K562 (cell line): ENCODE results near the gene ARHGAP35. TPM values are rescaled to one million over a fixed set of nuclear protein-coding genes. Genes with fewer than 3 reads are reported as not detected.

Source experiments
- ATAC-seq: fragments of 200-7000 bp; cut with Tn5 transposase; 3 replicates; pipeline ENCODE4 v1.9.1; 2020; ENCODE audit warnings: moderate library complexity
- BruUV-seq: library from RNA; stranded (reverse); fragments of 400-500 nt; replicated peaks from 2 replicates; lab custom pipeline; 2021; lab: Mats Ljungman, UMichigan
- CTCF ChIA-PET: fragments of 300-600 bp; formaldehyde crosslinking; extraction: SDS; loops from one replicate; lab custom pipeline; 2021; ENCODE audit warnings: low intra/inter-chr PET ratio; lab: Yijun Ruan, JAX
- POLR2A ChIA-PET: fragments of 300-600, 350-650 bp; sonication (Branson Sonifier 250); formaldehyde crosslinking; extraction: SDS; loops from one replicate; lab custom pipeline; 2021; ENCODE audit warnings: antibody characterized with exemption, inconsistent platforms; lab: Yijun Ruan, JAX
- DNase-seq, 4 experiments: peaks; one replicate each; pipeline versions ENCODE4 v3.0.0 to v3.0.0-alpha.2; 2011 to 2018; ENCODE audit warnings: low spot score in 3 of 4, mixed read lengths in 3 of 4; ENCODE audit errors: extremely low read depth in 1 of 4
- FAIRE-seq: peaks from 2 replicates; lab custom pipeline; 2011; peaks lifted over from hg19 to GRCh38; lab: Jason Lieb, UNC
- H2AFZ ChIP-seq: 2 replicates; pipeline ENCODE4 v1.6.0; 2011; ENCODE audit warnings: low read depth, low read length, control low read depth, inconsistent platforms
- H3K27ac ChIP-seq: fragments of 200-600 bp; 3 replicates; pipeline ENCODE4 v1.8.0; 2011; ENCODE audit warnings: low read depth, mild to moderate bottlenecking, control low read depth, inconsistent platforms, low read length, moderate library complexity, mixed read lengths; ENCODE audit errors: extremely low read depth
- H3K27me3 ChIP-seq, 2 experiments: fragments of 300-600 bp in 1 of 2; 2 replicates in 1 of 2; 3 replicates in 1 of 2; pipeline versions ENCODE4 v1.6.0 to v1.8.0; 2011; ENCODE audit warnings: inconsistent platforms in 2 of 2, low read length in 2 of 2, mild to moderate bottlenecking in 1 of 2, mixed read lengths in 1 of 2, moderate library complexity in 1 of 2; ENCODE audit not compliant: control insufficient read depth in 2 of 2, insufficient read depth in 2 of 2
- H3K36me3 ChIP-seq: fragments of 300-600 bp; 3 replicates; pipeline ENCODE4 v1.8.0; 2011; ENCODE audit warnings: mild to moderate bottlenecking, low read length, inconsistent platforms; ENCODE audit not compliant: control insufficient read depth, insufficient read depth
- H3K4me1 ChIP-seq, 2 experiments: fragments of 200-600 bp in 1 of 2; replicated peaks in 1 of 2; 2 replicates in 1 of 2; 3 replicates in 1 of 2; pipeline versions ENCODE4 v1.5.1 to v1.8.0; 2011; ENCODE audit warnings: inconsistent platforms in 2 of 2, low read length in 2 of 2, mild to moderate bottlenecking in 1 of 2, mixed read lengths in 1 of 2, moderate library complexity in 1 of 2; ENCODE audit not compliant: control insufficient read depth in 2 of 2, insufficient read depth in 2 of 2
- H3K4me2 ChIP-seq: 2 replicates; pipeline ENCODE4 v1.6.1; 2011; ENCODE audit warnings: low read length, control low read depth, inconsistent platforms, mixed read lengths; ENCODE audit not compliant: insufficient read depth
- H3K4me3 ChIP-seq: fragments of 200-600 bp; sonication (generic), shearing (Covaris generic); 2 replicates; pipeline ENCODE4 v1.5.1; 2016; ENCODE audit warnings: control low read depth, inconsistent platforms
- H3K79me2 ChIP-seq: fragments of 200-600 bp; 3 replicates; pipeline ENCODE4 v1.8.0; 2011; ENCODE audit warnings: low read length, inconsistent platforms; ENCODE audit not compliant: control insufficient read depth, insufficient read depth
- H3K9ac ChIP-seq, 2 experiments: 2 replicates each; pipeline versions ENCODE4 v1.6.0 to v1.6.1; 2011; ENCODE audit warnings: low read depth in 2 of 2, low read length in 2 of 2, control low read depth in 1 of 2, inconsistent platforms in 1 of 2, mild to moderate bottlenecking in 1 of 2, mixed read lengths in 1 of 2; ENCODE audit not compliant: insufficient read depth in 1 of 2
- H3K9me1 ChIP-seq: one replicate; pipeline ENCODE4 v1.6.0; 2011; ENCODE audit warnings: inconsistent platforms, mild to moderate bottlenecking, low read length, moderate library complexity; ENCODE audit not compliant: control insufficient read depth, insufficient read depth
- H3K9me3 ChIP-seq: replicated peaks from 2 replicates; pipeline ENCODE4 v1.5.1; 2011; ENCODE audit warnings: low read depth, low read length, inconsistent platforms; ENCODE audit not compliant: control insufficient read depth, insufficient read depth
- H4K20me1 ChIP-seq: replicated peaks from 2 replicates; pipeline ENCODE4 v1.6.1; 2011; ENCODE audit warnings: low read length, inconsistent platforms, mixed read lengths; ENCODE audit not compliant: control insufficient read depth, insufficient read depth
- BRD9 ChIP-seq: fragments of 450-650 bp; IDR thresholded peaks from 2 replicates; pipeline ENCODE4 v1.6.1; 2018; ENCODE audit warnings: low read depth; ENCODE audit not compliant: partially characterized antibody
- EGR1 ChIP-seq: fragments of 450-650 bp; conservative IDR thresholded peaks from 2 replicates; pipeline ENCODE4 v1.6.1; 2017; ENCODE audit warnings: mild to moderate bottlenecking
- ETV5 ChIP-seq: sonication (generic); formaldehyde crosslinking; IDR thresholded peaks from 2 replicates; pipeline ENCODE4 v1.4.0; 2020; ENCODE audit warnings: low read depth, mild to moderate bottlenecking, missing genetic modification reagents
- HDAC8 ChIP-seq: fragments of 450-650 bp; IDR thresholded peaks from 2 replicates; pipeline ENCODE4 v1.6.1; 2016; ENCODE audit warnings: mild to moderate bottlenecking, missing genetic modification characterization, moderate library complexity, missing compliant biosample characterization
- KLF16 ChIP-seq: IDR thresholded peaks from 2 replicates; pipeline ENCODE4 v1.6.1; 2016; ENCODE audit warnings: antibody characterized with exemption
- MAFF ChIP-seq: IDR thresholded peaks from 2 replicates; pipeline ENCODE4 v1.6.1; 2012; ENCODE audit warnings: low read length, improper control_type of control experiment
- SRSF9 ChIP-seq: fragments of 200-400 bp; formaldehyde crosslinking; IDR thresholded peaks from 2 replicates; pipeline ENCODE4 v1.6.1; 2017; ENCODE audit warnings: low read depth, low read length, borderline replicate concordance
- TGIF2 ChIP-seq: sonication (generic); formaldehyde crosslinking; IDR thresholded peaks from 2 replicates; pipeline ENCODE4 v1.8.1; 2022; ENCODE audit warnings: mild to moderate bottlenecking, missing genetic modification reagents, moderate library complexity
- ZNF121 ChIP-seq: sonication (generic); formaldehyde crosslinking; conservative IDR thresholded peaks from 2 replicates; pipeline ENCODE4 v1.8.0; 2022; ENCODE audit warnings: missing genetic modification reagents
- ZNF609 ChIP-seq: sonication (generic); formaldehyde crosslinking; IDR thresholded peaks from 2 replicates; pipeline ENCODE4 v1.8.1; 2023; ENCODE audit warnings: missing genetic modification reagents, mild to moderate bottlenecking, borderline replicate concordance
- WGBS: fragments of 100-300 bp; shearing (Covaris generic); methylation state at CpG from one replicate; pipeline ENCODE4 v1.1.6; 2016; ENCODE audit warnings: low coverage, mixed read lengths; ENCODE audit not compliant: insufficient coverage; ENCODE audit errors: missing lambda C conversion rate; 5-methylcytosine and 5-hydroxymethylcytosine counted together
- in situ Hi-C: fragments of 300-500 bp; cut with MboI; formaldehyde crosslinking; loops from 4 replicates; pipeline ENCODE4 v1.15.0; 2018; ENCODE audit warnings: inconsistent platforms, mixed read lengths
- intact Hi-C: fragments of 100-400 bp; cut with micrococcal nuclease; formaldehyde crosslinking; loops from 2 replicates; pipeline ENCODE4 v1.14.2; 2022
- polyA plus RNA-seq, 8 experiments: library from polyadenylated mRNA; depleted of rRNA in 4 of 8; stranded (reverse) in 5 of 8; unstranded in 3 of 8; fragments of >200 nt; fragmentation: Nextera tagmentation in 2 of 8; fragmentation: Illumina TruSeq in 1 of 8; extraction: Ambion mirVana in 2 of 8; extraction: Trizol in 1 of 8; gene quantifications; 2 replicates each; pipeline versions ENCODE4 v1.2.1 to v1.2.3, GENCODE V29; 2011 to 2014; ENCODE audit warnings: inconsistent platforms in 1 of 8, missing spikeins in 1 of 8
- total RNA-seq, 7 experiments: library from RNA; depleted of rRNA in 6 of 7; stranded (reverse); fragments of >200 nt in 6 of 7; fragmentation: Illumina TruSeq in 2 of 7; extraction: Trizol in 2 of 7; gene quantifications; 2 replicates each; pipeline versions ENCODE4 v1.2.1 to v1.2.3, GENCODE V29; 2011 to 2021; ENCODE audit warnings: low replicate concordance in 1 of 7
- TF ChIP-seq, protein P1 (sequence below): IDR thresholded peaks from 2 replicates; pipeline ENCODE4 v1.6.1; 2014; ENCODE audit warnings: antibody characterized with exemption

ARHGAP35 gene
- total and polyA plus RNA-seq, 9 of the 15 experiments (the other 6 are each of a cell fraction or from before 2014, with no cell fraction given): 0.27 to 26.4 (median 10.2) TPM

GRCh38 chr19:46906221-46906620 is 45.4 kb downstream of the ARHGAP35 start:
- Histone ChIP-seq H3K4me3 (no peak overlapping the region), H2AFZ (no peak overlapping the region), H3K79me2 (peaks cover 55% of the 10 kb centered on the region), H3K4me2 (no peak overlapping the region), H3K27ac (no peak overlapping the region), H3K27me3 (no peaks in the 10 kb centered on the region), H3K4me1 (peaks cover 3 to 25% of the 10 kb centered on the region in 2 experiments), H3K36me3 (no peaks in the 10 kb centered on the region), H3K9ac (no peak overlapping the region), H3K9me1 (no peaks in the 10 kb centered on the region), H4K20me1 (peaks cover 29% of the 10 kb centered on the region), H3K9me3 (no peaks in the 10 kb centered on the region)
- in situ Hi-C loops (no loop called here), intact Hi-C loops (no loop called here)
- ATAC-seq (no peak), DNase-seq (no peak), FAIRE-seq (no peak)
- POLR2A ChIA-PET: interaction anchor here (1.1 to 1.9 kb wide), 3 partner anchors 10 to 129 kb away, joined by 3 to 7 read pairs (median 4); no protein-coding TSS in a partner anchor
- TF ChIP-seq TGIF2 (no peak), EGR1 (no peak), KLF16 (no peak), ZNF121 (CRISPR knock-in tag) (no peak), ZNF609 (no peak), HDAC8 (no peak), SRSF9 (no peak), BRD9 (no peak), ETV5 (no peak), MAFF (no peak)
- TF ChIP-seq, protein P1, sequence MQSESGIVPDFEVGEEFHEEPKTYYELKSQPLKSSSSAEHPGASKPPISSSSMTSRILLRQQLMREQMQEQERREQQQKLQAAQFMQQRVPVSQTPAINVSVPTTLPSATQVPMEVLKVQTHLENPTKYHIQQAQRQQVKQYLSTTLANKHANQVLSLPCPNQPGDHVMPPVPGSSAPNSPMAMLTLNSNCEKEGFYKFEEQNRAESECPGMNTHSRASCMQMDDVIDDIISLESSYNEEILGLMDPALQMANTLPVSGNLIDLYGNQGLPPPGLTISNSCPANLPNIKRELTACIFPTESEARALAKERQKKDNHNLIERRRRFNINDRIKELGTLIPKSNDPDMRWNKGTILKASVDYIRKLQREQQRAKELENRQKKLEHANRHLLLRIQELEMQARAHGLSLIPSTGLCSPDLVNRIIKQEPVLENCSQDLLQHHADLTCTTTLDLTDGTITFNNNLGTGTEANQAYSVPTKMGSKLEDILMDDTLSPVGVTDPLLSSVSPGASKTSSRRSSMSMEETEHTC: no peak
- BruUV-seq: no TSS peak
- CTCF ChIA-PET: no interaction called here
- 55% methylated on average over 2 of the region's 2 CpGs for WGBS
